ENCODE data around the gene SH3RF3. TPM values are rescaled to one million over a fixed set of nuclear protein-coding genes. Genes with fewer than 3 reads are reported as not detected.

The SH3RF3 gene
- total RNA-seq, 1 donor from 2014 or later: 0.68 TPM

DNA sequence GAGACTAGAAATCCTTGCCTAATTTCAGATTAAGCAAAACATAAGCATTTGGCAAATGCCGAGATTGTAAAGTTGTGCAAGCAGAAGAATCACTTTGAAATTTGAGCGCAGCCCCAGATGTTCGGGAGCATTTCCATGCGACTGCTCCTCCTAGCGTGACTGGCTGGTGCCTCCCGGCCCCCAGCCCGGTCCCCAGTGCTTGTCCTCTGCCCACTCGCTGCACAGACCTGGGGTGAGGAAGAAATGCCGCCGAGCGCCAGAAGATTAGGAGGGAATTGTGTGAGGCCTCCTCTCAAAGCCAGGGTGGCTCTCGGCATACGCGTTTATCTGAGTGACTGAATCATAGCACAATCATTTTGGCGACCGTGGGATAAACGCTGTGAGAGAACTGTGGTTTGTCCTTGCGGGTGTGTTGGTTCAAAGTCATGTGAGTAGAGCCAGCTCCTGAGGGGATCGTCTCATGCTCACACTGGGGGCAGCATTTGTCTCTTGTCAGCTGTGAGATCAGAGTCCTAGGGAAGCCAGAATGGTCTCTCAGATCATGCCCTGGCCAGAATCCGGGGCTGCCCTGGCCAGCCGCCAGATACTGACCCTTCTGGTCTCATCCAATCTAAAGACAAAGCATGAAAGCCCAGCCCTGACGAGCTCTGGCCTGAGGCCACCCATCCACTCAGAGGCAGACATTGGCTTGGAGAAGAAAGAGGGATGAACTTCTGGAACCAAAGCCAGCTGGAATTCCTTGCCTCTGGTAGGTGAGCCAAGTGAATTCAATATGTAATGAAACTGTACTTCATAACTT is 189.3 kb downstream of the SH3RF3 start:
- ATAC-seq: peak; percentile 16

DNA sequence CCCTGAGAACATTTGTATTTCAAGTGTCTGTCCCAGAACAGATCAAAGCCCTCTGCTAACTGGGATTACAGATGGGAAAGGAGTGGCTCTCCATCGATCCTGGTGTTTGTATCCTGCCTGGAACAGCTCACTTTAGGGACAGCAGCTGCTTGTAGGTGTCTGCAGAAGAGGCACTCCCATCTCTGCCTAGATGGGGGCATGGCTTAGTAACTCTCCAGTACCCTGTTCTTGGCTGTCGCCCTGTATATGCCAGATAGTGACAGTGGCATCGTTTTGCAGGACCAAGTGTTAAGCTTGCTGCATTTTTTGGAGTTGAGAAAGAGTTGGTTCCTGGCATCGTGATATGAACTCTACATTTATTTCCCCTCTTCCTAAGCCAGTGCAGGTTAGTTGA is 189.9 kb downstream of the SH3RF3 start:
- no peak for ATAC-seq

DNA sequence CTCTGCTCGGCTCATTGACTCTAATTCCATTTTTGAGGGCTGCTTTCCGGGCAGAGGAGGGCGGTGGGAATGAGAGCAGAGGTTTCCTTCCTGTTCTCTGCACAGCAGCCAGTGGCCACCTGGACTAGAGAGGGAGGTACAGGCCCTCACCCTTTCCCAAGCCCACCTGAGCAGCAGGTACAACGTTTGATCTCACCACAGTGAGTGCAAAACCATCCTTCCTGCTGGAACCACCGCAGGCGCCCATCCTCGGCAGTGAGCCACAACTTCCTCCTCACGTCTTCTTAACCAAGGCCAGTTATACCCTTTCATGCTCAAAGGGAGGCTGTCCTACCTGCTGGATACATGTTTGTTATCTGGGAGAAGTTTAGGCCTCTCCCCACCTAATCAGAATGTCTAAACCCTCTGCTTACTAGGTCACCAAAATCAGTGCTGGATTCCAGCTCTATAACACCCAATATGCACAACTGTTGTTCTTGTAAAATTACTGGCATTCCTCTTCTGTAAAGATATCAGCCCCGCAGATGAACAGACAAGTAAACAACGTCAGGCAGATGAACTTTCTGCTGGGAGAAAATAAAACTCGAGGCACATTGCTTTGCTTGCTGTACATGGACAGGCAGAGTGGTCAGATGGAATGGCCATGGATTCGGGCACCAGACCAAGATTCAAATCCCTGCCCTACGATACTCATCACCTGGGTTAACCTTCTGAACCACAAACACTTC is 191.4 kb downstream of the SH3RF3 start:
- ATAC-seq: no peak

DNA sequence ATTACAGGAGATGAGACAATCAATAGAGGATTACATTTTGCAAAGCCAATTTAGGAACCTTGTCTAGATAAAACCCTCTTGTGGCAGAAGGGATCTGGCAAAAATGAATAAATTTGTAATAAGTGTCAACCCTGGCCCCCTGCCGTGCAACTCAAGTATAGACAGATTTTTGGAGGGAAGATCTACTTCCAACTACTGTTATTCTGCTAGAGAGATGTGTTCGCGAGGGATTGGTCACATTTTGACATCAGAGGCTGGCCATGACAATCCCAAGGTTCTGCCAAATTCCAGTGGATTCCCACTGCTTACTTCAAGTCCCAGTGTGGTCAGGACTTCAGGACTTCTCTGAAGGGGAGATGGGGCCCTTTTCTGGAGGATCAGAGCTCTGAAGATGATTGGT is 192.6 kb downstream of the SH3RF3 start:
- no peak for ATAC-seq

DNA sequence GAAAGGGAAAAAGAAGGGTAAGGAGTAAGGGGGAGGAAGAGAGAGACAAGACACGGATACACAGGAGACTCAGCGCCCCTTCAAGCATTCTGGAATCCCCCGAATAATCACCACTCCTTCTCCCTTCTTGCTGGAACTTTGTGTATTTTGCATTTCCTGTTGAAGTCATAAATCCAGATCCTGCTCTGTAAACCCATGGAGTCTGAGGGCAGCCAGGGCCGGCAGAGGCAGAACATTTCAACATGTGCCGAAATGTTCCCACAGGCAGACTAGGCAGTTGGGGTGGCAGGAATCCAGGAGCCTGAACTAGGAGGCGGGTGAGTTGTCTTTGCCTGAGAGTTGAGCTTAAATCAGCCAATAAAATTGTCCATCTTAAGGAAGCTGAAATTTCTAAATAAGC is 193.1 kb downstream of the SH3RF3 start:
- ATAC-seq: peak; percentile 74

DNA sequence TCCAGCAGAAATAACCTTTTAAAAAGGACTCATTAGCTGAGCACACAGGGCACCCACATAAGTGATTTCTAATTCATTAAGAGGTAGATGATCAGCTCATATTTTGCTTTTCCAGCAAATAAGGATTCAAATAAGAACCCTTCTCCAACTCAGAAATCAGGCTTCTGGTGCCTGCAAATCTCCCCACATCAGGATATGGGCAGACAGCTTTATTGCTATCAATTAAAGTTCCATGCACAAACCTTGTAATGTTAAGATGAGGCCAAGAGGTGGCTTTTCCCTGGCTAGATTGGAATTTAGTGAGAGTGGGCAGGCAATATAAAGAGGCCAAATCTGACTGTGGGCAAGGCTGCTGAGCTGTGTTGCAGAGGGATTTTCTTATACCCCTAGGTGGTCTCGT is 193.6 kb downstream of the SH3RF3 start:
- no peak for ATAC-seq

DNA sequence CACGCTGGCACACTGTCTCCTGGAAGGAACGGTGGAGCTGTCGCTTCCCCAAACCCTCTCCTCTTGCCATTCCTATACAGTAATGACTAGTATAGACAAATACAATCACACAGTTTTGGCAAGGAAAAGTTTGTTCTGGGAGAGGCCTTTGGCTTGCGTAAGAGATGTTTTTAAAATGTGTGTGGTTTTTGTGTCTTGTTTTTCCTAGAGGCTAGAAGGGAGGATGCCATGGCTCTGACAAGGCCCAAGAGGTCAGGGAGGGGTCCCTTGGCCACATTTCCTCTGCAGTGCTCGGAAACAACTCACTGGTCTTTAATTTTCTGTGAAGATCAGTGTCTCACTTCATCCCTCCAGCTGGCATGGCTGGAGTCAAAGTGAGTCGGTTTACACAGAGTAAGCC is 195.9 kb downstream of the SH3RF3 start:
- peak; percentile 59 for ATAC-seq

DNA sequence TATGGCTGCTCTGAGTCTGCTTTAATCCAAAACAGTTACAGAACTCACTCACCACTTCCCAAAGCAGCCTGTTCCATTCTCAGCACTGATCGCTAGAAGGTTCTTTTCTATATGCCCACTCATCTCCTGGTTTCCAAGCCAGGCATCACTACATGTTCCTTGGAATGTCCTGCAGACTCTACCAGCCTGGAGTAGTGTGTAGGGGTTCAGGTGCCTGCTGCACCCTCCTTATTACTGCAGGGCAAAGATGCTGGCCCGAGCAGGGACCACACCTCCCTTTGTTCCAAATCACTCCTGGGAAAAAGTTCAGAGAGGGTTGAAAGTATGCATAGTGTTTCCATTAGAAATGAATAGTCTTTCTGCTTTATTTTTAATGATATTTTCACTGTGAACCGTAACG is 196.6 kb downstream of the SH3RF3 start:
- ATAC-seq: peak; percentile 61

DNA sequence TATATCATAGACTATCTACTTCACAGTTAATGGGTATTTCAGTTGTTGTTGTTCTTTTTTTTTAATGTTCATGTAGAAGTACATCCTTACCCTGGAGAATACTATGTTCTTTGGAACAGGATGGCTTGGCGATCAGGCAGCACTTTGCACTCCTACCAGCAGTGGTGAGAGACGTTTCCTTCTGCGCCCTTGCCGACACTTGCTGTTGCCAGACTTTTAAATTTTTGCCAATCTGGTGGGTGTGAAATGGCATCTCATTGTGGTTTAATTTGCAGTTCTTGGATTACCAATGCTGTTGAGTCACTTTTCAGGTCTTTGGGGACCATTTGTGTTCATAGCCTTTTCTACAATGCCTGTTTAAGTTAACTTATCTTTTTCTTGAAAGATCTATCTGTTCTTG is 197.3 kb downstream of the SH3RF3 start:
- no peak for ATAC-seq

DNA sequence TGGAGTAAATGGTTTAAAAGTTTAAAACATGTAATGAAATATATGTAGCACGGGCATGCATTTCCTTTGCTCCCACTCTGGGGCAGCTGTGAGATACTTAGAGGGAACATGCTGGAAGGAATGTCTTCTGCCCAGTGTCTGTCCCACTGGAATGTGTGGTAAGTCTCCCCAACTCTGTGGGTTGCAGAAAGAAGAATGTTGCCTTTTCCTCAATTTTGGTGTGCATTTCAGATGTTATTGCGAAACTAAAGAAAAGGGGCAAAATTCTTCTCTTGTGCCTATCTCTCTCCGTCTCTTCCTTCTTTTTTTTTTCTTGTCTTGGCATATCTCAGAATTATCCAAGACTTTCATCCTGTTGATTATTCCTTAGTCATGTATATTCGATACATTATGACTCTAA is 201.1 kb downstream of the SH3RF3 start:
- ATAC-seq: no peak

DNA sequence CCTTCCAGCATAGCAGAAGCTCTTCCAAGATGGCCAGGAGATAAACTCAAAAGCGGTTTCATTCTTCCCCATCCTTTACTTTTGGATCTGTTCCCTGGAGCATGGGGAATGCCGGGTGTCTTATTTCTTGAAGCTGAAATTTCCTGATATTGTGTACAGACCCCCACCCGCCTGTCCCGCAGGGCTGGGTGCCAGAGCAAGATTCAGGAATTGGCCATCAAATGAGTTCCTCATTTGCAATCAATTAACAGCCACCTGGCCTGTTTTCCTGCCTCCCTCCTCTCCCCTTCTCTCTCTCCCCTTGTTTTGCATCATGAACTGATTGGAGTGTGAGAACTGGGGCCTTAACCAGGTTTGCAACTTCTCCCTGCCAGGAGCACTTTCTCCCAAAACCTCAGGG is 202.1 kb downstream of the SH3RF3 start:
- no peak for ATAC-seq

DNA sequence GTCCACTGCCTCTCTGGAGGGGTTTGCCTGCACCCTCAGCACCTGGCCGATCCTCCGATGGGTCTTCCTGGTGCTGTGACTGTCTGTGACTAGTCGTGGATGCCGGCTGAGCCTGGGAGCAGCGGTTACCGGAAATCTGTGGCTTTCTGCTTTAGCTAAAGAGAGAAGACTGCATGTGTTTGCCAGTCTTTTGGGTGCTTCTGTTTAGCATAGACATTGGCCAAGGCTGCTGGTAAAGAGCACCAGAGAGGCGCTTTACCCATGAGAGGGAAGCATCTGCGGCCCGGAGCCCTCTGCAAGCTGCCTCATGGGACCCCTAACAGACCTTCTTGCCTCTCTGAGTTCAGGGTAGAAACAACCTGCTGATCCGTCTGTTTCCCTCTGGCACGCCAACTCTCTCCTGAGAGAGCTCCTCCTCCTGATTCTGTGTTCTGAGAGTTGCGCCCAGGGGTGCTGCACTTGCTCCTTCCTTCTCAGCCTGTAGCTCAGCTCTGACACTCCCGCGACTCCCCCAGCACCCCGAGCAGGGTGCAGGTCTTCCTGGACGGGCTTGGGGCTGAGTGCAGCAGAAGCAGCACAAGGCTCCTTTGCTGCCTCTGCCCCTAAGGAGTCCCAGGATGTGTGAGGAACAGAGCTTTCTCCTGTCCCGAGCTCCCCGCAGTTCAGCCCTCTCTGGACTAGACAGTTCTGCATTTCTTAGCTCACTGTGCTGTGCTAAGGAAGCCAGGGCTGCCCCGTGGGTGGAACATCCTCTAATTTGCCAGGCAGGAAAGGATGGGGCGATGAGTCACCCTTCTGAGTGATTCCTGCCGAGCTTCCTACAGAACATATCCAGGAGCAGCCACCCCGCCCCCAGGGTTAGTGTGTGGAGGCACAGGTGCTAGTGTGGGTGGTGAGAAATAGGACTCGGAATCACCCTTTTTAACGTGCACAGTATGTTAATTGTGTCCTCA is 203.2 kb downstream of the SH3RF3 start:
- ATAC-seq: peak; percentile 94

DNA sequence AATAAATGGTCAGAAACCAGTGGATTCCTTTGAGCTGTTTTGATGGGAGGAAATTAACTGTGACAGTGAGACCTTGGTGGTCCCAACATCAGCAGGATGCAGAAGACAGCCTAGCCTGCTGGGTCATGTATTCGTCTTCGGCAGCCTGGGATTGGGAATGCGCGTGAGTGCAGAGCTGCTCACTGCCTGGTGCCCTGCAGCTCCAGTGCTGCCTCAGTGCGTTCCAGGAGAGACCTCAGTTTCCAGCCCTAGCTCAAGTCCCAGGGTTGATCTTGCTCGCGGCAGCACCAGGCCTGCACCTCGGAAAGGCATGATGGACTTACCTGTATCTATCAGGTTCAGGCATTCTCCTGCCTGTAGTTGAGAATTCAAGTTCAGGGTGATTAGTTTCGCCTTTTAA is 203.9 kb downstream of the SH3RF3 start:
- no peak for ATAC-seq

DNA sequence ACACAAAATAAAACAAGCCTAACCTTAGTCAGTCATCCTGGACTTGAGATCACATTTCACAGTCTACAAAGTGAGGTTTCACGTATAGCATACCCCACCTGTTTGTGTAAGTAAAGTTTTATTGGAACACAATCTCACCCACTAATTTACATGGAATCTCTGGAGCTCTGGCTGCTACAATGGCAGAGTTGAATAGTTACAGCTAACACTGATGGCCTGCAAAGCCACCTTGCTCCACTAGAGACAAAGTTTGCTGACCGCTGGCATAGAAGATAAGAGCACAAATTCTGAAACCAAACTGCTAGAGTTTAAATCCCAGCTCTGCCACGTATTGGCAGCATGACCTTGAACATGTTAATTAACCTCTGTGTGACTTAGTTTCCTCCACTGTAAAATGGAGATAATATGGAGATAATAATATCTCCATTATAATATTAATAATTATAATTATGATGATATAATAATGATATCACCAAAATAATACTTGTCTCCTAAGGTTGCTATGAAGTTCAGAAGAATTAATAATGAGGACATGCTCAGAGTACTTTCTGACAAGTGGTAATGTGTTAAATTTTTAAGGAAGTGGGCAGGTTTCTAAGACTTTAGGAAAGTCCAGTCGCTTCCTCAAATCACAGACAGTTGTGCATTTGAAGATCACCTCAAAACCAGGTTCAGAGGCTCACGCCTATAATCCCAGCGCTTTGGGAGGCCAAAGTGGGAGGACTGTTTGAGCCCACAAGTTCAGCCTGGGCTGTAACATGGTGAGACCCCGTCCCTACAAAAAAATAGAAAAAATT is 204.6 kb downstream of the SH3RF3 start:
- ATAC-seq: no peak

DNA sequence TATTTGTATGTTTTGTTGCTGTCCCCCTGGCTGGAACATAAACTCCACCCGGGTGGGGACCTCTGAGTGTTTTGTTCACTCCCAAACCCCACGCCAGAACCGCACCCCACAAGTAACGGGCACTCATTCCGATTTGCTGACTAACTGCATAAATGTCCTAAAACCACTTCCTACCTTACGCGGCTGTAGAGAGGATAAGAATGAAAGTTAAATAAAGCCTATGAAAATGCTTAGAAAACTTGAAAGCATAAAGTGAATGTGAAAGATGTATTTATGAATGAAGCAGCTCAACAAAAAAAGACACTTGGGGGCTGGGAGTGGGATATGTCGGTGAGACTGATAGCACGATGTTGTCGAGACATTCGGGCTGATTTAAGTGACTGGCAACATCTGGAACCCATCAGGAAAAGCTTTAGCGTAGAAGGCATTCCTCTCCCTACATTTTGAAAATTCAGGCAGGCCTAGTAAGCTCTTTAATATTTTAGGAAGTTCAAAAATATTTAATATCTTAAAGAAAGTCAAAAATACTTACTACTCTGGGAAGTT is 206.7 kb downstream of the SH3RF3 start:
- no peak for ATAC-seq

DNA sequence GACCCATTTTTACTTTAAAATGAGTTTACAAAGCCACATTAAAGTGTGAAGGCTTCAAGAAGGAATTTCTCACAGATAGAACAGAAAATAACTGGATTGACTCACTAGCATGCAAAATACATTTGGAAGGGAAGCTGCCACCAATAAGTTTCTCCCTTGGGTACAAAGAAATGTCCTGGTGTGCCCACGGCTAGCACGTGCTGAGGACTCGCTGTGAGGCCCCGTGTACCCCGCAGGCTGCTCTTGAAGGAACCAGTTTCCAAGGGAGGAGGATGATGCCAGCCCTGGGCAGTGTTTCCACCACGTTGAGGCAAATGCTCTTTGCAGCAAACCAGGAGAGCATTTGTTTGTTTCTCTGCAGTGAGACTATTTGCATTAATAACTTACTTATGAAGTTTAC is 207.3 kb downstream of the SH3RF3 start:
- no peak for ATAC-seq

DNA sequence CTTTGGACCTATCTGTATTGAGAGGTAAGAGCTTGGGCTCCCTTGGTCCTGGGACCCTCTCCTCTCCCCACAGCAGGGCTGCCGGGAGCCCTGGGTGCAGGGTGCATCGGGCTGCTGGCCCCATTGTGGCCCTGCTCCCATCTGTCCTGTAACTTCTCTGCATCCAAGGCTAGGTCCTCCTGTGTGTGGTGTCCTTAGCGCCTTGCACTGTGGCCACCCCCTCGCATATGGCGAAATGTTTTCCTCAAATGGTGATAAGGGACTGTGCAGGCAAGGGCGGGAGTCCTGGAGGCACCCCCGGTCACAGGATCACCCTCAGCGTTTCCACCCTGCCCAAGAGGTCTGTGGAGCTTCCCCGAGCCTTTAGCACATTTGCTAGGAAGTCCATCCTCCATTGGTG is 208.2 kb downstream of the SH3RF3 start:
- no peak for ATAC-seq

DNA sequence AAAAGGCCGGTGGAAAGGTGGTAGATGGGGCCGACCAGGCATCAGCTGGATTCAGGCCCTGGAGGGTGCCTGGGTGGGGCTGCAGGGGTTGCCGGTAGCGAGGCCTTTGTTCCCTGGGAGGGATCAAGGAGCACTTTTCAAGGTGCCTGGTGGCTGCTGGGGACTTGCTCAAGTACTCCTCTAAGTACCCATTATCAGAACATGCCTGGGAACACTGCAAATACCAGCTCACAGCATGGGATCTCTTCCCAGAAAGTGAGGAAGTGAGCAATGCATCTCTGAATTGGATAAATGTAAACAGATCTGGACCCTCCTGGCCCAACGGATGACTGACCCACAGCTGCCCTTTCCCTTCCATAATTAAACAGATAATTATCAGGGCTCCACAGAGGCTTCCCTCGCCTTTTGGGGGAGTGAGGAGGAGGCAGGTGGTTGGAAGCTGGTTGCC is 210.5 kb downstream of the SH3RF3 start:
- ATAC-seq: no peak

DNA sequence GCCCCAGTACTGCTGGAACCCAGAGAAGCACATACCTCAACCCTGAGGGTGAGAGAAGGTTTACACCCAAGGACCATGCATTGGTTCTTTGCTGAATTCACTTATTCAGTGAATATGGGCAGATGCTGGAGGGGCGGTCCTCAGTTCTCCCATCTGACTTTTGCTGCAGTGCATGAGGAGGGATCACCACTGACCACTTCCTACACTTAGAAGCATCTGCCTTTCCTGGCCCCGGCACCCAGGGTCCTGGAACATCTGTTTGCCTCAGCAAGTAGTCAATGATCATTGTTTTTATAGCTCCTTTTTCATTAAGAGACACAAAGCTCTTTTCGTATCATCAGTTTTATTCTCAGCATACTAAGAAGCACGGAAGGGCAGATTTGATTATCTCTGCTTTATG is 211.4 kb downstream of the SH3RF3 start:
- no peak for ATAC-seq

DNA sequence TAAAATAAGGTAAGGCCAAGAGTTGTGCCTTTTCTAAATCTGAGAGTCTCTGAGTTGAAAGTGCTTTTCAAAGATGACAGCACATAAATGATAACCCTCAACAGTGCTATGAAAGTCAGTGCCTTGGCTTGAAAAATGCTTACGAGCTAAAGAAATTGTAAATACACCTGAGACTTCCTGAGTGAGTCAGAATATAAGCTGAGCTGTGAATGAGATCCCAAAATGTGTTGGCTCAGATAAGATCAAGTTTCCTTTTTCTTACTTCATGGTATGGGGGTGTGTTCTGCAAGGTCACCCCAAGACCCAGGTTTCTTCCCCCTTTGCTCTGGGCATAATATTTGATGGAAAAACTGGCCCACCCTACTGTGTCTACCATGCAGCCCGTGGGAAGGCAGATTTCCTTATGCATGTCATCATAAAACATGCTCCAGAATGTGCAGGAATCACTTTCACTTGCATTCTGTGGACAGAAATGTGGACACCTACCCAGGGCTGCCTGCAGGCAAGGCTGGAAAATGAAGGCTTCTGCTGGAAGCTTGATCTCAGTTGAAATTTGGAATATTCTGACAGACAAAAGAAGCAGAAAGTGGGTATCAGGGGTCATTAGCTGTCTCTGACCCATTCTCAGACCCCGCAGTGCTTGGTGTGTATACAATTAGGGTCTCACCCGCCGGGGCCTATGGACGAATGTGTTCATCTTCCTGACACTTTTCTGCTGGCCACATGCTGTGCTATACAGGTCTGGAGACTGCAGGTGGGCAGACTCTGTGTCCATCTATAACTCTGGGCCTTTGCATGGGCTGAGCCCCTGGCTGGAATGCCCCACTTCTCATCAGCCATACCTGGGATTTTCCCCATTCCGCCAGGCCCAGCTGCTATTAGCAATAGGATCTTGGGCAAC is 212.6 kb downstream of the SH3RF3 start:
- ATAC-seq: no peak

All from esophagus mucosa (tissue), 1 donor.